Bone marrow (tissue), 2 donors: Measurements from ENCODE around the gene KRTAP4-5.
"Not testable (repeated sequence)": the region's sequence is repeated elsewhere in the genome, so short reads cannot be mapped to it uniquely, and the experiment has no call there.

Experiments used
- DNase-seq, 2 donors: peaks; one replicate each; lab custom pipeline; 2025; lab: John Stamatoyannopoulos, UW

Gene KRTAP4-5

DNA sequence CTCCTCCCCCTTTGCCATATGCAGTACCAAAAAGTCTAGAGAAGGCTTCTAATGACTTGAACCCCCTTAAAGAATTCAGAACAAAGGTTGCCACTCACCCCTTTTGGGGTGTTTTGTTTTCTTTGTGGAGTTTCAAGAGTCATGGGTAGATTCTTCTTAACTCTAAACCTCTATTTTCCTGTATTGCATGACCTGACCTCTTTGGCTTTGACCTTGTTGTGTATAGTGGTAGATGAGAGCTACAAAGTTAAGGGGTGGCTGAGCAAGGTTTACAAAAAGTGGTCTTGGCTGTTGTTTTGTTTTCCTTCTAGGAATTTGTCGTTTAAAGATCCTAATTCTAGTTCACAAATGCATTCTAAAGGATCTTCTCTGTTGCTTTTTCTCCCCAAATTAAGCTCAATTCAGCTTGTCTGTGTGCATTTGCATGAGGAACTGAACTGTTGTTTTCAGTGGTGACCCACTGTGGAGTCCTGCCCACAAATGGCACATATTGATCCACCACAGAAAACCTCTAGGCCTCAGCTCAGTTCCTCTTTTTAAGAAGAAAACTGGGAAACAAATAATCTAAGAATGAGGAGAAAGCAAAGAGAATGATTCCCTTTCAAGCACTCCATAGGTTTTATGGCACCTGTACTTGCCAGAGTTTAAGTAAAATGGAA lies 40.8 kb downstream of the KRTAP4-5 start:
- DNase-seq: not testable (repeated sequence)

DNA sequence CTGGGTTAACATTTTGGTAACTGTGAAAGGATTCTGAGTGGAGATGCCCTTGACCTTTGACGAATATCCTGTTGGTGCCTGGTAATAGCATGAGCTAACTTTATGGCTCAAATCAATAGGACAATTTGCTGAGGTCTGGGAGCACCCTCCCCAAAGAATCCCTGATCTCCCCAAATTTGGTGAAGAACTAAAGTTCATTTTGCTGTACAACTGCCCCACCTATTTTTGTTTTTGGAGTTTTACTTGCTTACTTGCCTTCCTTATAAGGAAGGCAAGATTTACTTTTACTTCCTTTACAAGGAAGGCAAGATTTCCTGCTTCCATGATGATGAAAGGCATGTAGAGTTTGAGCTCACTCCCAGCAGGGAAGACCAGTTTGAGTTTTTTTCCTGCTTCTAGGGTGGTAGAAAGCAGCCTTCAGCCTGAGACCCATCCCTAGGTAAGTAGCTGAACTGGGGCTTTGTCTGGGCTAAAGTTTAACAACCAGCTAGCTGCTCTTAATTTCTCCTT lies 41.6 kb downstream of the KRTAP4-5 start:
- no peak for DNase-seq

DNA sequence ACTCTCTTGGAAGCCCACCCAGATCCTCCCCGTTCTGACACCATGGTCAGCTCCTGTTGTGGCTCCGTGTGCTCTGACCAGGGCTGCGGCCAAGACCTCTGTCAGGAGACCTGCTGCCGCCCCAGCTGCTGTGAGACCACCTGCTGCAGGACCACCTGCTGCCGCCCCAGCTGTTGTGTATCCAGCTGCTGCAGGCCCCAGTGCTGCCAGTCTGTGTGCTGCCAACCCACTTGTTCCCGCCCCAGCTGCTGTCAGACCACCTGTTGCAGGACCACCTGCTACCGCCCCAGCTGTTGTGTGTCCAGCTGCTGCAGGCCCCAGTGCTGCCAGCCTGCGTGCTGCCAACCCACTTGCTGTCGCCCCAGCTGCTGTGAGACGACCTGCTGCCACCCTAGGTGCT lies 44.3 kb downstream of the KRTAP4-5 start, which contains the start of gene KRTAP4-9:
KRTAP4-9 (plus strand) TSS at position 43 of the 400 bp plus-strand sequence; CDS start at position 43, 0 bp downstream.
- not testable (repeated sequence) for DNase-seq

DNA sequence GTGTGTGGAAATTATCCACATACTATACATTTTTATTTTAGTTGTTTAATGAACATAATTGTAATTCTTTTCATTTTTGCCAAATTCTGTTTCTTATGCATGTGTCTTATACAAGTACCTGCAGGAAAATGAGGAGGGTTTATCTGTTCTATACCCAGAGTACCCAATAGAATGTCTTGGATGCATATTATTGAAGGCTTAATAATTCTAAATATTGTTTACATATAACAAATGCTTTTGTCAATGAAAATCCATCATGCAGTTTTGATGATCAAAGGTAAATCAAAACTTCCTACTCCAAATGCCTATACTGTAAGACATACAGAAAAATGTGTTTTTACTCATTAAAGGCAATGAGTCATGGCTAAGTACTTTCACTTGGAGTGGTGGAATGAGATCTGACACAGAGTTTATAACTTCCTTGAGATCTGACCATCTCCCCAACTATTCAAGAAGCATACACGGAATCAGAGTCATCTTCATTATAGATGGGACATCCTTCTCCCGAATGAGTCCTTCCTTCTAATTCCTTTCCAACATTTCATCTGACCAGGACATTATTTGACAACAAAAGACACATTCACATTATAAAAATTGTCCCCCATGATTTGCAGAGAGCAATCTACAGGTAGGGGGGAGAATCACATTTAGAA lies 45.1 kb downstream of the KRTAP4-5 start:
- DNase-seq: not testable (repeated sequence)

DNA sequence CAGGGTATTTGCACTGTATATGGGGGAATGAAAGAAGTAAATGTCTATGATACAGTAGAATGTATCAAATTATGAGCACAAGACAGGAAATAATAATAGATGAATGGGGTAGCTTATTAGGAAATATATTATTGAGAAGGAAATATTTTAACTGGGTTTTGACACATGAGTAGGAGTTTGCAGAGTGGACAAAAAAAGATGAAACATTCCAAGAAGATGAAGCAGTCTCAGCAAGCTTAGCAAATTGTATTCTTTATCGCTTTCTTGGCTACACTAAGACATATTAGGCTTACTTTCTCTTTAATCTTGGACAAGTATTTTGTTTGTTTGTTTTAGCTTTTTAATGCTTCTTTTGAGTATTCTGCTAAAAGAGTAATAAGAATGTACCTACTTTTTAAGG lies 45.7 kb downstream of the KRTAP4-5 start:
- no peak for DNase-seq

DNA sequence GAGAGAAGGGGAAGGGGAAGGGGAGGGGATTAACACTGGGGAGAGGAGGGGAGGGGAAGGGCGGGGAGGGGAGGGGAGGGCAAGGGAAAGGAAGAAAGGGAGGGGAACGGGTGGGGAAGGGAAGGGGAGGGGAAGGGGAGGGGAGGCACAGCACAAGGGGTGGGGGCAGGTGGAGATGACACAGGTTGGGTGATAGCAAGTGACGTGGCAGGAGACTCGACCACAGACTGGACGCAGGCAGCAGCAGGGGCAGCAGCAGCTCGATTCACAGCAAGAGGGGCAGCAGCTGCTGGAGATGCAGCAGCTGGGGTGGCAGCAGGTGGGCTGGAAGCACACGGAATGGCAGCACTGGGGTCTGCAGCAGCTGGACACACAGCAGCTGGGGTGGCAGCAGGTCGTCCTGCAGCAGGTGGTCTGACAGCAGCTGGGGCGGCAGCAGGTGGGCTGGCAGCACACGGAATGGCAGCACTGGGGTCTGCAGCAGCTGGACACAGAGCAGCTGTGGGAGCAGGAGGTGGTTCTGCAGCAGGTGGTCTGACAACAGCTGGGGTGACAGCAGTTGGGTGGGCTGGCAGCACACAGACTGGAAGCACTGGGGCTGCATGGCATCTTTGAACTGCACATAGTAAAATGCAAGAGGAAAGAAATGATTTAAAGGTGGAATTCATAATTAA lies 47.9 kb downstream of the KRTAP4-5 start, which contains the start of gene KRTAP4-16:
KRTAP4-16 (minus strand) TSS at position 624 of the 674 bp plus-strand sequence; CDS start at position 624, 0 bp downstream.
- no peak for DNase-seq

DNA sequence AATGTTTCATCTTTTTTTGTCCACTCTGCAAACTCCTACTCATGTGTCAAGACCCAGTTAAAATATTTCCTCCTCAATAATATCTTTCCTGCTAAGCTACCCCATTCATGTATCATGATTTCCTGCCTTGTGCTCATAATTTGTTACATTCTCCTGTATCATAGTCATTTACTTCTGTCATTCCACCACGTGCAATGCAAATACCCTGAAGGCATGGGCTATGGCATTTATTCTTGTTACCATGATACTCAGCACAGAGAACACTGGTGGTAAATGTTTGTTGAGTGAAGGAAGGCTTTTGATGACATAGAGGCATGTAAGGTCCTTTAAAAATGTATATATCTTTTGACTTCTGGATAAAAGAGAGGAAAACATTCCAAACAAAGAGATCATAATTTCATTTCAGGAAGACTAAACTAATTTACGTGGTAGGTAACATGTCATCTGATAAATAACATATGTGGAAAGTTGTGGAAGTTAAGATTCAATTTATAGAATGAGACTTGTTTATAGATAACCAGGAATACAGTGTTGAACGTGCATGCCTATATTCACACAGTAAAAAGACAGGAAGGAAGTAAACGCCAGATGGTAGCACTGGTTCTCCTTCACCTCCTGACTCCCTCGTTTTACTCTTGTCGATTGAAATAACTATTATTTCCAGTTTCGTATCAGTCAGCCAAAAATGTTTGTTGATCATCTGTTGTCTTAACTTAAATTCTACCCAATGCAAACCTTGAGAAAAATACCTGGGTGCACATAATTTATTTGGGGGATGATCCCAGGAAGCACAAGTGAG lies 49.7 kb downstream of the KRTAP4-5 start:
- peak in 1 of 2 donors; percentile 29 for DNase-seq
